ENCODE measurements around the gene GALR1.

The GALR1 gene

GRCh38 chr18:77304268-77304667 is 54.6 kb downstream of the GALR1 start:
- TF ChIP-seq NFIC (IDR thresholded peaks at IDR 0.05): no peak
- TF ChIP-seq FOXM1 (IDR thresholded peaks at IDR 0.05; ENCODE audit: borderline replicate concordance, low read depth): no peak
- no peak for TF ChIP-seq TEAD4 (IDR thresholded peaks at IDR 0.05)
- no peak for TF ChIP-seq CEBPB (IDR thresholded peaks at IDR 0.05)
- no peak for TF ChIP-seq RAD21 (IDR thresholded peaks at IDR 0.05; ENCODE audit: low read depth)
- no peak for TF ChIP-seq MAX (IDR thresholded peaks at IDR 0.05)
- no peak for TF ChIP-seq EGR1 (IDR thresholded peaks at IDR 0.05)

GRCh38 chr18:77305676-77306075 is 56.0 kb downstream of the GALR1 start:
- no peak for TF ChIP-seq USF1 (IDR thresholded peaks at IDR 0.05)
- no peak for TF ChIP-seq TAF1 (IDR thresholded peaks at IDR 0.05; ENCODE audit: low read depth)
- no peak for TF ChIP-seq MAX (IDR thresholded peaks at IDR 0.05)
- TF ChIP-seq NFIC (IDR thresholded peaks at IDR 0.05): no peak
- no peak for TF ChIP-seq EP300 (IDR thresholded peaks at IDR 0.05; ENCODE audit: borderline replicate concordance)
- no peak for TF ChIP-seq TCF12 (IDR thresholded peaks at IDR 0.05; ENCODE audit: low read depth)
- TF ChIP-seq ZBTB7A (IDR thresholded peaks at IDR 0.05; ENCODE audit: low read depth): no peak
- no peak for TF ChIP-seq CREB1 (IDR thresholded peaks at IDR 0.05; ENCODE audit: low read depth)
- no peak for TF ChIP-seq CEBPB (IDR thresholded peaks at IDR 0.05)
- TF ChIP-seq REST (IDR thresholded peaks at IDR 0.05; ENCODE audit: low read depth): no peak
- TF ChIP-seq EGR1 (IDR thresholded peaks at IDR 0.05): no peak
- no peak for TF ChIP-seq TEAD4 (IDR thresholded peaks at IDR 0.05)
- no peak for TF ChIP-seq RAD21 (IDR thresholded peaks at IDR 0.05; ENCODE audit: low read depth)
- TF ChIP-seq FOXM1 (IDR thresholded peaks at IDR 0.05; ENCODE audit: borderline replicate concordance, low read depth): no peak
- TF ChIP-seq YY1 (IDR thresholded peaks at IDR 0.05; ENCODE audit: low read depth): no peak

GRCh38 chr18:77308216-77308615 is 58.6 kb downstream of the GALR1 start:
- TF ChIP-seq TEAD4 (IDR thresholded peaks at IDR 0.05) (no peak), FOXM1 (IDR thresholded peaks at IDR 0.05; ENCODE audit: borderline replicate concordance, low read depth) (no peak), USF1 (IDR thresholded peaks at IDR 0.05) (no peak), NFIC (IDR thresholded peaks at IDR 0.05) (no peak), TAF1 (IDR thresholded peaks at IDR 0.05; ENCODE audit: low read depth) (no peak), MAX (IDR thresholded peaks at IDR 0.05) (no peak), REST (IDR thresholded peaks at IDR 0.05; ENCODE audit: low read depth) (no peak), RAD21 (IDR thresholded peaks at IDR 0.05; ENCODE audit: low read depth) (no peak), EGR1 (IDR thresholded peaks at IDR 0.05) (no peak), TCF12 (IDR thresholded peaks at IDR 0.05; ENCODE audit: low read depth) (no peak), CEBPB (IDR thresholded peaks at IDR 0.05) (no peak), EP300 (IDR thresholded peaks at IDR 0.05; ENCODE audit: borderline replicate concordance) (no peak), ZBTB7A (IDR thresholded peaks at IDR 0.05; ENCODE audit: low read depth) (no peak)

GRCh38 chr18:77314511-77314910 is 64.9 kb downstream of the GALR1 start:
- TF ChIP-seq YY1 (IDR thresholded peaks at IDR 0.05; ENCODE audit: low read depth) (no peak), FOXM1 (IDR thresholded peaks at IDR 0.05; ENCODE audit: borderline replicate concordance, low read depth) (no peak), CEBPB (IDR thresholded peaks at IDR 0.05) (no peak), NFIC (IDR thresholded peaks at IDR 0.05) (no peak)

GRCh38 chr18:77314952-77315351 is 65.3 kb downstream of the GALR1 start:
- TF ChIP-seq RAD21 (IDR thresholded peaks at IDR 0.05; ENCODE audit: low read depth) (no peak), EGR1 (IDR thresholded peaks at IDR 0.05) (no peak), ZBTB7A (IDR thresholded peaks at IDR 0.05; ENCODE audit: low read depth) (no peak), YY1 (IDR thresholded peaks at IDR 0.05; ENCODE audit: low read depth) (no peak)

- TF ChIP-seq MAX (IDR thresholded peaks at IDR 0.05): no peak
- TF ChIP-seq TCF12 (IDR thresholded peaks at IDR 0.05; ENCODE audit: low read depth): no peak
- no peak for TF ChIP-seq TAF1 (IDR thresholded peaks at IDR 0.05; ENCODE audit: low read depth)
- TF ChIP-seq NFIC (IDR thresholded peaks at IDR 0.05): no peak
- TF ChIP-seq RAD21 (IDR thresholded peaks at IDR 0.05; ENCODE audit: low read depth): no peak
- no peak for TF ChIP-seq REST (IDR thresholded peaks at IDR 0.05; ENCODE audit: low read depth)
- TF ChIP-seq CEBPB (IDR thresholded peaks at IDR 0.05): no peak
- no peak for TF ChIP-seq CREB1 (IDR thresholded peaks at IDR 0.05; ENCODE audit: low read depth)
- no peak for TF ChIP-seq EP300 (IDR thresholded peaks at IDR 0.05; ENCODE audit: borderline replicate concordance)
- no peak for TF ChIP-seq TEAD4 (IDR thresholded peaks at IDR 0.05)
- no peak for TF ChIP-seq YY1 (IDR thresholded peaks at IDR 0.05; ENCODE audit: low read depth)
- TF ChIP-seq USF1 (IDR thresholded peaks at IDR 0.05): no peak
- TF ChIP-seq EGR1 (IDR thresholded peaks at IDR 0.05): no peak
- TF ChIP-seq ZBTB7A (IDR thresholded peaks at IDR 0.05; ENCODE audit: low read depth): no peak
These were observed 66.4 kb downstream of the GALR1 start for GRCh38 chr18:77316008-77316407.

All from Ishikawa (cell line).